Measurements from ENCODE around the gene MCHR2. TPM values are rescaled to one million over a fixed set of nuclear protein-coding genes. Genes with fewer than 3 reads are reported as not detected.

Gene MCHR2
- total and polyA plus RNA-seq, 4 donors: not detected

GRCh38 chr6:99871641-99872040 lies 122.4 kb downstream of the MCHR2 start:
- Histone ChIP-seq H3K36me3 (ENCODE audit: control insufficient read depth in 4 of 4, insufficient read depth in 3 of 4, low read depth in 1 of 4, low read length in 3 of 4) (no peaks in the 10 kb centered on the region), H3K9ac (ENCODE audit: low read depth in 1 of 2, low read length in 2 of 2) (no peak overlapping the region), H3K27me3 (ENCODE audit: control insufficient read depth in 4 of 4, insufficient read depth in 4 of 4, low read length in 3 of 4) (peaks cover 0 to 10% (median 1%) of the 10 kb centered on the region in 4 donors), H3K27ac (ENCODE audit: low read depth in 1 of 2, low read length in 2 of 2) (no peak overlapping the region), H3K4me1 (ENCODE audit: control insufficient read depth in 4 of 4, insufficient read depth in 4 of 4, low read length in 3 of 4) (peaks cover 0 to 3% (median 0%) of the 10 kb centered on the region in 4 donors), H3K4me3 (ENCODE audit: low read depth in 1 of 3, low read length in 3 of 3) (no peak overlapping the region), H3K9me3 (ENCODE audit: control insufficient read depth in 4 of 4, low read length in 3 of 4) (no peaks in the 10 kb centered on the region)
- 52% methylated on average over 3 of the region's 3 CpGs for WGBS
- DNase-seq (ENCODE audit: low spot score): no peak
- TF ChIP-seq JUND (IDR thresholded peaks at IDR 0.05): no peak
- TF ChIP-seq YY1 (IDR thresholded peaks at IDR 0.05): no peak
- TF ChIP-seq RAD21 (IDR thresholded peaks at IDR 0.05): no peak
- TF ChIP-seq TAF1 (conservative IDR thresholded peaks at IDR 0.05): no peak
- no peak for TF ChIP-seq HNF4G (IDR thresholded peaks at IDR 0.05)
- no peak for TF ChIP-seq GABPA (IDR thresholded peaks at IDR 0.05 in 1 of 2, conservative IDR thresholded peaks at IDR 0.05 in 1 of 2)
- no peak for TF ChIP-seq NR2F2 (IDR thresholded peaks at IDR 0.05)
- TF ChIP-seq, protein P1, sequence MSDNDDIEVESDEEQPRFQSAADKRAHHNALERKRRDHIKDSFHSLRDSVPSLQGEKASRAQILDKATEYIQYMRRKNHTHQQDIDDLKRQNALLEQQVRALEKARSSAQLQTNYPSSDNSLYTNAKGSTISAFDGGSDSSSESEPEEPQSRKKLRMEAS (IDR thresholded peaks at IDR 0.05): no peak
- TF ChIP-seq, protein P2, sequence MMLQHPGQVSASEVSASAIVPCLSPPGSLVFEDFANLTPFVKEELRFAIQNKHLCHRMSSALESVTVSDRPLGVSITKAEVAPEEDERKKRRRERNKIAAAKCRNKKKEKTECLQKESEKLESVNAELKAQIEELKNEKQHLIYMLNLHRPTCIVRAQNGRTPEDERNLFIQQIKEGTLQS (IDR thresholded peaks at IDR 0.05): no peak
- no peak for TF ChIP-seq SP1 (IDR thresholded peaks at IDR 0.05)
- TF ChIP-seq EGR1 (IDR thresholded peaks at IDR 0.05; ENCODE audit: low read depth in 2 of 2): no peak
- TF ChIP-seq REST (IDR thresholded peaks at IDR 0.05): no peak
- TF ChIP-seq RXRA (IDR thresholded peaks at IDR 0.05): no peak
- no peak for TF ChIP-seq HNF4A (conservative IDR thresholded peaks at IDR 0.05)
- no peak for TF ChIP-seq CTCF (IDR thresholded peaks at IDR 0.05; ENCODE audit: low read depth, low read length, missing input control)
- no peak for TF ChIP-seq ZBTB33 (IDR thresholded peaks at IDR 0.05)
